HK-2 (cell line): ENCODE measurements around the gene IFNA6.
"Not testable (repeated sequence)": the region's sequence is repeated elsewhere in the genome, so short reads cannot be mapped to it uniquely, and the experiment has no call there.

ENCODE experiments used
- DNase-seq: peaks from one replicate; pipeline ENCODE4 v3.0.0-alpha.2; 2018; ENCODE audit not compliant: unreplicated experiment

The IFNA6 gene

GRCh38 chr9:21350787-21351186, at the start of gene IFNA6:
TSS of gene IFNA6 (minus strand) at chr9:21350887. CDS start at chr9:21350887, 0 bp downstream.
- no peak for DNase-seq

- DNase-seq: no peak
Measured at GRCh38 chr9:21399956-21400355, 49.3 kb upstream of the IFNA6 start.

- DNase-seq: no peak
Measured at GRCh38 chr9:21398955-21399489, 48.3 kb upstream of the IFNA6 start.

GRCh38 chr9:21395778-21396717, 45.4 kb upstream of the IFNA6 start:
- DNase-seq: peak; percentile 30

- no peak for DNase-seq
Measured at GRCh38 chr9:21392270-21392669, 41.6 kb upstream of the IFNA6 start.

- DNase-seq: no peak
Measured at GRCh38 chr9:21385131-21385670, 34.5 kb upstream of the IFNA6 start, which contains the start of gene IFNA2. TSS of gene IFNA2 (minus strand) at chr9:21385398. CDS start at chr9:21385329, 69 bp downstream.

GRCh38 chr9:21383627-21384026, 32.9 kb upstream of the IFNA6 start:
- no peak for DNase-seq

- no peak for DNase-seq
Measured at GRCh38 chr9:21381448-21382339, 31.0 kb upstream of the IFNA6 start.

GRCh38 chr9:21371467-21371866, 20.8 kb upstream of the IFNA6 start:
- not testable (repeated sequence) for DNase-seq

GRCh38 chr9:21367957-21368356, 17.3 kb upstream of the IFNA6 start, which contains the start of gene IFNA13:
TSS of gene IFNA13 (minus strand) at chr9:21368057. CDS start at chr9:21368010, 47 bp downstream.
- no peak for DNase-seq

- DNase-seq: not testable (repeated sequence)
Measured at GRCh38 chr9:21367169-21367568, 16.5 kb upstream of the IFNA6 start.

GRCh38 chr9:21362287-21362686, 11.6 kb upstream of the IFNA6 start:
- DNase-seq: no peak

- DNase-seq: no peak
Measured at GRCh38 chr9:21357479-21358460, 7.1 kb upstream of the IFNA6 start.

GRCh38 chr9:21348430-21348970, 2.2 kb downstream of the IFNA6 start:
- DNase-seq: no peak

GRCh38 chr9:21340735-21341134, 10.0 kb downstream of the IFNA6 start:
- no peak for DNase-seq

- DNase-seq: no peak
Measured at GRCh38 chr9:21336457-21336856, 14.2 kb downstream of the IFNA6 start.

GRCh38 chr9:21334701-21335632, 15.7 kb downstream of the IFNA6 start, which contains the start of gene KLHL9:
TSS of gene KLHL9 (minus strand) at chr9:21335404. CDS start at chr9:21334859, 545 bp downstream.
- peak; percentile 87 for DNase-seq

GRCh38 chr9:21333226-21333625, 17.5 kb downstream of the IFNA6 start:
- DNase-seq: no peak
